Large intestine (tissue), 3 donors: Measurements from ENCODE around the gene HTR6. TPM values are rescaled to one million over a fixed set of nuclear protein-coding genes. Genes with fewer than 3 reads are reported as not detected.

Source experiments
- DNase-seq, 2 donors: peaks; one replicate each; pipeline versions ENCODE4 v3.0.0 to v3.0.0-alpha.2; 2013
- H3K27ac ChIP-seq: one replicate; pipeline ENCODE4 v1.5.1; 2013; ENCODE audit warnings: low read length
- H3K27me3 ChIP-seq: 2 replicates; pipeline ENCODE4 v1.6.1; 2013; ENCODE audit warnings: low read length; ENCODE audit not compliant: control insufficient read depth, insufficient read depth
- H3K36me3 ChIP-seq: 2 replicates; pipeline ENCODE4 v1.6.1; 2013; ENCODE audit warnings: low read length; ENCODE audit not compliant: control insufficient read depth, insufficient read depth
- H3K4me1 ChIP-seq: one replicate; pipeline ENCODE4 v1.6.1; 2013; ENCODE audit warnings: low read length; ENCODE audit not compliant: control insufficient read depth, insufficient read depth
- H3K4me3 ChIP-seq: one replicate; pipeline ENCODE4 v1.5.1; 2013; ENCODE audit warnings: low read length
- H3K9me3 ChIP-seq: one replicate; pipeline ENCODE4 v1.6.1; 2013; ENCODE audit warnings: mild to moderate bottlenecking, low read depth, low read length, moderate library complexity; ENCODE audit not compliant: control insufficient read depth
- WGBS: methylation state at CpG from one replicate; pipeline ENCODE4 v1.1.5; 2013; ENCODE audit warnings: low lambda C conversion rate; ENCODE audit not compliant: insufficient coverage; 5-methylcytosine and 5-hydroxymethylcytosine counted together
- polyA plus RNA-seq: library from polyadenylated mRNA; unstranded; fragments of 120-200 nt; gene quantifications from one replicate; pipeline ENCODE4 v1.2.1, GENCODE V29; 2013

The HTR6 gene
- polyA plus RNA-seq, 1 donor, result 0.07 TPM

- Histone ChIP-seq H3K27me3 (no peaks in the 10 kb centered on the region), H3K27ac (no peak overlapping the region), H3K9me3 (peaks cover 5% of the 10 kb centered on the region), H3K4me3 (no peak overlapping the region), H3K4me1 (no peaks in the 10 kb centered on the region), H3K36me3 (no peaks in the 10 kb centered on the region)
- no CpG with 5 or more reads among the region's 9 CpGs for WGBS
- no peak for DNase-seq
These were observed 21.3 kb downstream of the HTR6 start for GRCh38 chr1:19685994-19686393.

GRCh38 chr1:19687414-19687813 is 22.7 kb downstream of the HTR6 start:
- H3K27ac ChIP-seq, result no peak overlapping the region
- no peaks in the 10 kb centered on the region for H3K36me3 ChIP-seq
- WGBS, result no CpG with 5 or more reads among the region's 1 CpG
- no peaks in the 10 kb centered on the region for H3K4me1 ChIP-seq
- no peak overlapping the region for H3K4me3 ChIP-seq
- peaks cover 5% of the 10 kb centered on the region for H3K9me3 ChIP-seq
- DNase-seq, result no peak
- H3K27me3 ChIP-seq, result no peaks in the 10 kb centered on the region

- no peaks in the 10 kb centered on the region for H3K4me1 ChIP-seq
- H3K36me3 ChIP-seq, result no peaks in the 10 kb centered on the region
- no peaks in the 10 kb centered on the region for H3K27me3 ChIP-seq
- H3K27ac ChIP-seq, result no peak overlapping the region
- no peak overlapping the region for H3K4me3 ChIP-seq
- DNase-seq, result no peak
- peaks cover 5% of the 10 kb centered on the region for H3K9me3 ChIP-seq
- 94% methylated on average over 3 of the region's 19 CpGs for WGBS
These were observed 23.6 kb downstream of the HTR6 start for GRCh38 chr1:19688041-19688842.

- Histone ChIP-seq H3K27me3 (no peaks in the 10 kb centered on the region), H3K27ac (no peak overlapping the region), H3K4me3 (no peak overlapping the region), H3K36me3 (peaks cover 3% of the 10 kb centered on the region), H3K4me1 (no peaks in the 10 kb centered on the region), H3K9me3 (peaks cover 5% of the 10 kb centered on the region)
- no peak for DNase-seq
- no CpG with 5 or more reads among the region's 5 CpGs for WGBS
These were observed 24.5 kb downstream of the HTR6 start for GRCh38 chr1:19689085-19689757.

GRCh38 chr1:19689856-19690255 is 25.2 kb downstream of the HTR6 start:
- no CpG with 5 or more reads among the region's 3 CpGs for WGBS
- H3K4me3 ChIP-seq, result no peak overlapping the region
- no peak for DNase-seq
- H3K27me3 ChIP-seq, result no peaks in the 10 kb centered on the region
- peaks cover 5% of the 10 kb centered on the region for H3K36me3 ChIP-seq
- H3K27ac ChIP-seq, result no peak overlapping the region
- peaks cover 5% of the 10 kb centered on the region for H3K9me3 ChIP-seq
- no peaks in the 10 kb centered on the region for H3K4me1 ChIP-seq

- Histone ChIP-seq H3K36me3 (peaks cover 5% of the 10 kb centered on the region), H3K4me3 (no peak overlapping the region), H3K9me3 (peaks cover 5% of the 10 kb centered on the region), H3K27ac (no peak overlapping the region), H3K27me3 (no peaks in the 10 kb centered on the region), H3K4me1 (no peaks in the 10 kb centered on the region)
- no peak for DNase-seq
- no CpG with 5 or more reads among the region's 7 CpGs for WGBS
These were observed 25.7 kb downstream of the HTR6 start for GRCh38 chr1:19690342-19690741.

GRCh38 chr1:19694298-19694697 is 29.6 kb downstream of the HTR6 start:
- 100% methylated on average over 2 of the region's 14 CpGs for WGBS
- H3K27ac ChIP-seq, result no peak overlapping the region
- no peak for DNase-seq

GRCh38 chr1:19695772-19696171 is 31.1 kb downstream of the HTR6 start:
- no peaks in the 10 kb centered on the region for H3K27me3 ChIP-seq
- no peak overlapping the region for H3K4me3 ChIP-seq
- DNase-seq, result no peak
- H3K36me3 ChIP-seq, result peaks cover 12% of the 10 kb centered on the region
- WGBS, result no CpG with 5 or more reads among the region's 7 CpGs
- no peaks in the 10 kb centered on the region for H3K9me3 ChIP-seq
- H3K4me1 ChIP-seq, result no peaks in the 10 kb centered on the region
- H3K27ac ChIP-seq, result no peak overlapping the region

More at GRCh38 chr1:19694298-19694697, 29.6 kb downstream of the HTR6 start:
- no peak overlapping the region for H3K4me3 ChIP-seq
- no peaks in the 10 kb centered on the region for H3K27me3 ChIP-seq
- H3K36me3 ChIP-seq, result peaks cover 8% of the 10 kb centered on the region
- H3K9me3 ChIP-seq, result peaks cover 5% of the 10 kb centered on the region
- no peaks in the 10 kb centered on the region for H3K4me1 ChIP-seq

GRCh38 chr1:19696820-19697219 is 32.1 kb downstream of the HTR6 start:
- no peak for DNase-seq
- H3K36me3 ChIP-seq, result peaks cover 13% of the 10 kb centered on the region
- no peak overlapping the region for H3K4me3 ChIP-seq
- no peaks in the 10 kb centered on the region for H3K9me3 ChIP-seq
- H3K4me1 ChIP-seq, result no peaks in the 10 kb centered on the region
- H3K27me3 ChIP-seq, result no peaks in the 10 kb centered on the region
- WGBS, result no CpG with 5 or more reads among the region's 8 CpGs
- H3K27ac ChIP-seq, result no peak overlapping the region

- Histone ChIP-seq H3K36me3 (peaks cover 13% of the 10 kb centered on the region), H3K4me1 (no peaks in the 10 kb centered on the region), H3K4me3 (no peak overlapping the region), H3K27ac (no peak overlapping the region), H3K9me3 (no peaks in the 10 kb centered on the region), H3K27me3 (no peaks in the 10 kb centered on the region)
- no CpG with 5 or more reads among the region's 4 CpGs for WGBS
- DNase-seq, result no peak
These were observed 33.5 kb downstream of the HTR6 start for GRCh38 chr1:19698181-19698580.
